ENCODE measurements around the gene ATG12. TPM values are rescaled to one million over a fixed set of nuclear protein-coding genes. Genes with fewer than 3 reads are reported as not detected.

The ATG12 gene
- total and polyA plus RNA-seq, 9 donors = 29.4 to 49.4 (median 33.8) TPM

- Histone ChIP-seq H3K36me3 (no peaks in the 10 kb centered on the region), H3K27ac (peak overlapping the region; percentile 87 to 89), H3K4me3 (peak overlapping the region; percentile 98), H3K9me3 (no peaks in the 10 kb centered on the region), H3K27me3 (no peaks in the 10 kb centered on the region), H3K4me1 (ENCODE audit: insufficient read depth) (peaks cover 15% of the 10 kb centered on the region)
- intact Hi-C loops (cut with DNase I) = loop anchor here in 1 of 4 donors (5.0 kb wide), 1 partner anchor 210 kb away; no protein-coding TSS in a partner anchor
- TF ChIP-seq EP300 (IDR thresholded peaks at IDR 0.05) (no peak), POLR2A (IDR thresholded peaks at IDR 0.05) (no peak), CTCF (IDR thresholded peaks at IDR 0.05) (peak in 1 of 3 donors; percentile 28)
- no peak for DNase-seq
- WGBS, 3 donors = 0 to 2% (median 0%) methylated on average over 57 to 68 of the region's 68 CpGs
These were observed 947 bp upstream of the ATG12 start for GRCh38 chr5:115842089-115842935.

- Histone ChIP-seq H3K4me1 (ENCODE audit: insufficient read depth) (peaks cover 15% of the 10 kb centered on the region), H3K9me3 (no peaks in the 10 kb centered on the region), H3K27ac (peak overlapping the region in 1 of 2 donors; percentile 87), H3K36me3 (no peaks in the 10 kb centered on the region), H3K27me3 (no peaks in the 10 kb centered on the region), H3K4me3 (peak overlapping the region; percentile 98)
- TF ChIP-seq CTCF (IDR thresholded peaks at IDR 0.05) (no peak), EP300 (IDR thresholded peaks at IDR 0.05) (no peak), POLR2A (IDR thresholded peaks at IDR 0.05) (no peak)
- 0 to 2% (median 1%) methylated on average over 5 of the region's 5 CpGs for WGBS, 3 donors
- DNase-seq = no peak
- intact Hi-C loops (cut with DNase I) = loop anchor here in 1 of 4 donors (5.0 kb wide), 1 partner anchor 209 kb away; no protein-coding TSS in a partner anchor
These were observed 492 bp downstream of the ATG12 start for GRCh38 chr5:115840873-115841272.

- H3K27ac ChIP-seq = no peak overlapping the region
These were observed 2.4 kb downstream of the ATG12 start for GRCh38 chr5:115838885-115839518.

More at GRCh38 chr5:115838885-115839518, 2.4 kb downstream of the ATG12 start:
- Histone ChIP-seq H3K9me3 (no peaks in the 10 kb centered on the region), H3K4me3 (no peak overlapping the region), H3K4me1 (ENCODE audit: insufficient read depth) (peaks cover 9% of the 10 kb centered on the region), H3K36me3 (no peaks in the 10 kb centered on the region), H3K27me3 (no peaks in the 10 kb centered on the region)
- DNase-seq = peak in 1 of 5 donors; percentile 20
- intact Hi-C loops (cut with DNase I) = no loop called here
- WGBS, 3 donors = 32 to 45% (median 37%) methylated on average over 10 of the region's 10 CpGs
- TF ChIP-seq CTCF (IDR thresholded peaks at IDR 0.05) (peak in 2 of 3 donors; percentile 31 to 53), POLR2A (IDR thresholded peaks at IDR 0.05) (no peak), EP300 (IDR thresholded peaks at IDR 0.05) (no peak)
